CD4-positive, alpha-beta memory T cell (primary cell): ENCODE results near the gene SH3PXD2B. TPM values are rescaled to one million over a fixed set of nuclear protein-coding genes. Genes with fewer than 3 reads are reported as not detected.
A peak's percentile ranks its signal among the peaks of the same experiment; 100 is the strongest.

ENCODE experiments used
- CTCF ChIA-PET: fragments of 350-600 bp; sonication (Branson Sonifier 250); formaldehyde crosslinking; loops from one replicate; lab custom pipeline; 2021; ENCODE audit warnings: inconsistent platforms; ENCODE audit not compliant: partially characterized antibody; lab: Charles Lee
- POLR2A ChIA-PET: fragments of 350-600 bp; sonication (Branson Sonifier 250); formaldehyde crosslinking; loops from one replicate; lab custom pipeline; 2021; ENCODE audit not compliant: partially characterized antibody; lab: Charles Lee
- DNase-seq, 5 donors: peaks; one replicate each; pipeline versions ENCODE4 v3.0.0 to v3.0.0-alpha.2; 2020 to 2022; ENCODE audit warnings: mixed read lengths in 1 of 5
- H3K27ac ChIP-seq: one replicate; pipeline ENCODE4 v1.7.0; 2013; ENCODE audit warnings: low read depth, low read length
- H3K27me3 ChIP-seq: 2 replicates; pipeline ENCODE4 v1.7.0; 2013; ENCODE audit warnings: mild to moderate bottlenecking, low read length, moderate library complexity; ENCODE audit not compliant: insufficient read depth
- H3K36me3 ChIP-seq: 2 replicates; pipeline ENCODE4 v1.7.0; 2013; ENCODE audit warnings: mild to moderate bottlenecking, low read length, moderate library complexity; ENCODE audit not compliant: insufficient read depth
- H3K4me1 ChIP-seq: 2 replicates; pipeline ENCODE4 v1.7.0; 2013; ENCODE audit warnings: mild to moderate bottlenecking, low read length, moderate library complexity; ENCODE audit not compliant: insufficient read depth
- H3K4me3 ChIP-seq, 2 donors: one replicate each; pipeline ENCODE4 v1.7.0; 2013; ENCODE audit warnings: low read length in 2 of 2, mild to moderate bottlenecking in 1 of 2
- H3K9me3 ChIP-seq, 2 donors: one replicate each; pipeline ENCODE4 v1.7.0; 2013; ENCODE audit warnings: low read length in 2 of 2, control low read depth in 1 of 2; ENCODE audit not compliant: control insufficient read depth in 1 of 2
- H3K27ac Mint-ChIP-seq, 7 donors: one replicate each; pipeline ENCODE4 v1.8.0; 2020 to 2021; ENCODE audit warnings: mixed read lengths in 7 of 7, mild to moderate bottlenecking in 6 of 7, inconsistent platforms in 3 of 7, moderate library complexity in 3 of 7
- H3K27me3 Mint-ChIP-seq, 2 donors: one replicate each; pipeline ENCODE4 v1.8.0; 2020 to 2021; ENCODE audit warnings: mixed read lengths in 2 of 2
- H3K36me3 Mint-ChIP-seq, 2 donors: one replicate each; pipeline ENCODE4 v1.8.0; 2020 to 2021; ENCODE audit warnings: mixed read lengths in 2 of 2, inconsistent platforms in 1 of 2, mild to moderate bottlenecking in 1 of 2
- H3K4me1 Mint-ChIP-seq, 4 donors: one replicate each; pipeline ENCODE4 v1.8.0; 2020 to 2021; ENCODE audit warnings: mixed read lengths in 4 of 4, mild to moderate bottlenecking in 1 of 4
- H3K4me3 Mint-ChIP-seq, 8 donors: one replicate each; pipeline ENCODE4 v1.8.0; 2020 to 2021; ENCODE audit warnings: mixed read lengths in 8 of 8, mild to moderate bottlenecking in 7 of 8, moderate library complexity in 6 of 8, inconsistent platforms in 3 of 8
- H3K9me3 Mint-ChIP-seq, 8 donors: one replicate each; pipeline ENCODE4 v1.8.0; 2020 to 2021; ENCODE audit warnings: mixed read lengths in 8 of 8, mild to moderate bottlenecking in 5 of 8, inconsistent platforms in 3 of 8, moderate library complexity in 1 of 8
- intact Hi-C: fragments of 100-400 bp; cut with micrococcal nuclease; formaldehyde crosslinking; loops from one replicate; pipeline ENCODE4 v1.15.1; 2023
- polyA plus RNA-seq, 2 donors: library from polyadenylated mRNA; unstranded; fragments of 300-500 nt; fragmentation: Illumina TruSeq; gene quantifications; one replicate each; pipeline ENCODE4 v1.2.3, GENCODE V29; 2021
- total RNA-seq, 2 experiments: library from RNA; stranded (reverse); gene quantifications; one replicate each; pipeline ENCODE4 v1.2.3, GENCODE V29; 2021

The SH3PXD2B gene
- total and polyA plus RNA-seq, 4 experiments from 2014 or later = 0.19 to 0.38 TPM; not detected in 2

- Histone ChIP-seq H3K27ac (no peak overlapping the region), H3K27me3 (no peaks in the 10 kb centered on the region), H3K4me1 (peaks cover 11% of the 10 kb centered on the region), H3K36me3 (no peaks in the 10 kb centered on the region), H3K4me3 (no peak overlapping the region), H3K9me3 (no peaks in the 10 kb centered on the region)
- peaks cover 0 to 8% (median 4%) of the 10 kb centered on the region in 8 donors for H3K9me3 Mint-ChIP-seq
- H3K27me3 Mint-ChIP-seq = peaks cover 9 to 19% of the 10 kb centered on the region in 2 donors
- no peaks in the 10 kb centered on the region for H3K36me3 Mint-ChIP-seq
- DNase-seq = no peak
- ChIA-PET POLR2A (no interaction called here), CTCF (interaction anchor here (0.9 to 5.7 kb wide), 2 partner anchors 8 to 238 kb away, joined by 3 to 56 read pairs; no protein-coding TSS in a partner anchor)
- no peak overlapping the region for H3K4me3 Mint-ChIP-seq
- H3K27ac Mint-ChIP-seq = peak overlapping the region in 1 of 7 donors; percentile 12
- intact Hi-C loops = no loop called here
- H3K4me1 Mint-ChIP-seq = peaks cover 9 to 22% (median 17%) of the 10 kb centered on the region in 4 donors
These were observed 4.9 kb upstream of the SH3PXD2B start for GRCh38 chr5:172458976-172459782.

GRCh38 chr5:172456076-172456722, 1.9 kb upstream of the SH3PXD2B start:
- Histone ChIP-seq H3K36me3 (no peaks in the 10 kb centered on the region), H3K27ac (no peak overlapping the region), H3K27me3 (peaks cover 5% of the 10 kb centered on the region), H3K9me3 (no peaks in the 10 kb centered on the region), H3K4me3 (no peak overlapping the region), H3K4me1 (peaks cover 18% of the 10 kb centered on the region)
- ChIA-PET POLR2A (no interaction called here), CTCF (no interaction called here)
- peak overlapping the region in 2 of 7 donors; percentile 33 to 74 for H3K27ac Mint-ChIP-seq
- peak overlapping the region in 3 of 8 donors; percentile 42 to 92 (median 50) for H3K4me3 Mint-ChIP-seq
- intact Hi-C loops = no loop called here
- peaks cover 24 to 25% of the 10 kb centered on the region in 2 donors for H3K27me3 Mint-ChIP-seq
- peaks cover 6 to 25% (median 18%) of the 10 kb centered on the region in 4 donors for H3K4me1 Mint-ChIP-seq
- no peaks in the 10 kb centered on the region for H3K36me3 Mint-ChIP-seq
- H3K9me3 Mint-ChIP-seq = peaks cover 0 to 3% (median 0%) of the 10 kb centered on the region in 8 donors
- no peak for DNase-seq

- Mint-ChIP-seq H3K9me3 (peaks cover 0 to 3% (median 0%) of the 10 kb centered on the region in 8 donors), H3K4me3 (peak overlapping the region in 6 of 8 donors; percentile 50 to 92 (median 88)), H3K27me3 (peaks cover 27 to 28% of the 10 kb centered on the region in 2 donors), H3K4me1 (peaks cover 4 to 21% (median 13%) of the 10 kb centered on the region in 4 donors), H3K27ac (peak overlapping the region in 1 of 7 donors; percentile 51), H3K36me3 (no peaks in the 10 kb centered on the region)
- Histone ChIP-seq H3K9me3 (no peaks in the 10 kb centered on the region), H3K27ac (no peak overlapping the region), H3K27me3 (peaks cover 5% of the 10 kb centered on the region), H3K4me3 (no peak overlapping the region), H3K4me1 (peaks cover 12% of the 10 kb centered on the region), H3K36me3 (no peaks in the 10 kb centered on the region)
- ChIA-PET CTCF (interaction anchor here (0.7 kb wide), 1 partner anchor 243 kb away, joined by 3 read pairs; no protein-coding TSS in a partner anchor), POLR2A (no interaction called here)
- no peak for DNase-seq
- intact Hi-C loops = no loop called here
These were observed 1.3 kb upstream of the SH3PXD2B start for GRCh38 chr5:172455511-172456061.

- Histone ChIP-seq H3K27ac (no peak overlapping the region), H3K27me3 (peaks cover 5% of the 10 kb centered on the region), H3K9me3 (no peaks in the 10 kb centered on the region), H3K4me3 (no peak overlapping the region), H3K4me1 (peaks cover 11% of the 10 kb centered on the region), H3K36me3 (no peaks in the 10 kb centered on the region)
- intact Hi-C loops = no loop called here
- Mint-ChIP-seq H3K4me1 (peaks cover 2 to 20% (median 12%) of the 10 kb centered on the region in 4 donors), H3K4me3 (peak overlapping the region; percentile 82 to 92 (median 88)), H3K27ac (peak overlapping the region in 4 of 7 donors; percentile 19 to 49 (median 34)), H3K27me3 (peaks cover 27 to 28% of the 10 kb centered on the region in 2 donors), H3K9me3 (peaks cover 0 to 3% (median 0%) of the 10 kb centered on the region in 8 donors), H3K36me3 (no peaks in the 10 kb centered on the region)
- DNase-seq = no peak
- ChIA-PET CTCF (interaction anchor here (0.7 kb wide), 1 partner anchor 243 kb away, joined by 3 read pairs; no protein-coding TSS in a partner anchor), POLR2A (no interaction called here)
These were observed 709 bp upstream of the SH3PXD2B start for GRCh38 chr5:172455087-172455381.

DNA sequence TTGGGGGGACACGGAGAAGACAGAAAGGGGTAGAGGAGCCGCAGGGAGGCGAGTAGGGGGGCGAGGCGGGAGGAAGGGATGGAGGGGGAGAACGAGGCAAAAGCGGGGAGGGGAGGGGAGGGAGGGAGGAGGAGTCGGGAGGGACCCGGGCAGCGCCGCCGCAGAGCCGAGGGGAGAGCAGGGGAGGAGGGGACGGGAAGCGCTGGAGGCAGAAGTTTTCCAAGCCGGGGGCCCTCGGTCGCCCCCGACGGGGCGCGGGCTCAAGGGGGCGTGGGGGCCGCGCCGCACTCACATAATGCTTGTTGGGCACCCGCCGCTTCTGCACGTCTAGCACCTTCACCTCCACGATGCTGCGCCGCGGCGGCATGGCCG, 353 bp downstream of the SH3PXD2B start:
- Histone ChIP-seq H3K27me3 (peaks cover 5% of the 10 kb centered on the region), H3K4me3 (peak overlapping the region in 1 of 2 donors; percentile 28), H3K4me1 (peaks cover 11% of the 10 kb centered on the region), H3K27ac (no peak overlapping the region), H3K36me3 (no peaks in the 10 kb centered on the region), H3K9me3 (no peaks in the 10 kb centered on the region)
- ChIA-PET CTCF (no interaction called here), POLR2A (no interaction called here)
- no peak for DNase-seq
- Mint-ChIP-seq H3K4me3 (peak overlapping the region in 7 of 8 donors; percentile 17 to 74 (median 62)), H3K9me3 (peaks cover 0 to 3% (median 0%) of the 10 kb centered on the region in 8 donors), H3K27me3 (peaks cover 29 to 32% of the 10 kb centered on the region in 2 donors), H3K36me3 (no peaks in the 10 kb centered on the region), H3K27ac (no peak overlapping the region), H3K4me1 (peaks cover 2 to 20% (median 12%) of the 10 kb centered on the region in 4 donors)
- intact Hi-C loops = no loop called here

DNA sequence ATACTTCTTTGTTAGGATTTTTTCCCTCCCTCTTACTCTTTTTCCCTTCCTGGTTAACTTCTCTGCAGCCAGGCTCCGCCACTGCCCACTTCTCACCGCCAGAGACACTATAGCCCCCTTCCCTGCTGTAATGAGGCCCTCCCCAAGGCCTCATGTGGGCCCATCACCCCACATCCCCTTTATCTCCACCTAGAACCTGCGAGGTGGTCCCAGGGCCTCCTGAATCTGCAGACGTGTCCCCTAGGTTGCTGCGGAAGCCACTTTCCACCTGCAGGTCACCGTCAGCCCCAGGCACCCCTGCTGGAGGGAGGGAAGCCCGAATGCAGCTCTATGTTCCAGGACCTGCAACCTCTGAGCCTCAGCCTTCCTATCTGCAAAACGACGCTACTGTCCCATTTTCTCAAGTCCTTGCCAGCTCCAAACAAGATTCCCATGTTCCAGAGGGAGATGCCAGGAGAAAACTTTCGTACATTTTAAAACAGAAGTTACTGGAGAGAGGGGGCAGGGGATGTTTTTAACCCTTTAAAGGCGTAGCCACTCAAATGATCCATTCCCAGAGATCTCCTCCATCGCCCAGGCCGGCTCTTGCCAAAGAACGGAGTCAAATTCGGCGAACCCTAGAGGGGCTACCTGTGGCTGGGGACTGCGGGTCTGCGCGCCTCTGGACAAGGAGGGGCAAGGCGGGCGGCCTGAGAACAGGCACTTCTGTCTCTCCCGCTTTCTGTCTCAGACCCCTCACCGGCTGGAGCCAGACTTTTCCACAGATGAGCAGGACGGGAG, 929 bp downstream of the SH3PXD2B start:
- Mint-ChIP-seq H3K27ac (peak overlapping the region in 2 of 7 donors; percentile 1 to 30), H3K27me3 (peaks cover 26 to 37% of the 10 kb centered on the region in 2 donors), H3K36me3 (no peaks in the 10 kb centered on the region), H3K4me3 (peak overlapping the region; percentile 17 to 74 (median 60)), H3K4me1 (peaks cover 2 to 20% (median 12%) of the 10 kb centered on the region in 4 donors), H3K9me3 (peaks cover 0 to 3% (median 0%) of the 10 kb centered on the region in 8 donors)
- no peaks in the 10 kb centered on the region for H3K9me3 ChIP-seq
- peaks cover 5% of the 10 kb centered on the region for H3K27me3 ChIP-seq
- intact Hi-C loops = no loop called here
- no peak overlapping the region for H3K27ac ChIP-seq
- peaks cover 11% of the 10 kb centered on the region for H3K4me1 ChIP-seq
- ChIA-PET POLR2A (no interaction called here), CTCF (interaction anchor here (0.6 to 1.6 kb wide), 5 partner anchors 8 to 247 kb away, joined by 3 to 5 read pairs (median 3); no protein-coding TSS in a partner anchor)
- DNase-seq = no peak
- H3K36me3 ChIP-seq = no peaks in the 10 kb centered on the region
- peak overlapping the region in 1 of 2 donors; percentile 28 for H3K4me3 ChIP-seq
